ENCODE measurements around the gene MYCBPAP. TPM values are rescaled to one million over a fixed set of nuclear protein-coding genes. Genes with fewer than 3 reads are reported as not detected.

MYCBPAP gene
- total and polyA plus RNA-seq, 7 experiments from 2014 or later, result 0.59 to 9.0 (median 5.1) TPM; not detected in 1

- ChIA-PET POLR2A (interaction anchor here (1.3 kb wide), 1 partner anchor 9 kb away, joined by 3 read pairs; no protein-coding TSS in a partner anchor), CTCF (no interaction called here)
- intact Hi-C loops (cut with micrococcal nuclease), result no loop called here
- no peak overlapping the region for H3K27ac ChIP-seq (ENCODE audit: low read depth, low read length)
- Mint-ChIP-seq H3K27me3 (peaks cover 12 to 22% (median 15%) of the 10 kb centered on the region in 5 donors), H3K27ac (no peak overlapping the region), H3K9me3 (no peaks in the 10 kb centered on the region), H3K4me1 (peaks cover 0 to 1% (median 0%) of the 10 kb centered on the region in 7 donors), H3K36me3 (no peaks in the 10 kb centered on the region), H3K4me3 (no peak overlapping the region)
- no peaks in the 10 kb centered on the region for H3K27me3 ChIP-seq (ENCODE audit: control insufficient read depth in 2 of 2, insufficient read depth in 2 of 2, low read length in 2 of 2)
- H3K9me3 ChIP-seq (ENCODE audit: control insufficient read depth in 2 of 3, low read length in 3 of 3), result no peaks in the 10 kb centered on the region
- ATAC-seq, result no peak
- H3K36me3 ChIP-seq (ENCODE audit: control insufficient read depth in 2 of 3, insufficient read depth in 3 of 3, low read length in 3 of 3), result no peaks in the 10 kb centered on the region
- no peak overlapping the region for H3K4me3 ChIP-seq (ENCODE audit: low read length)
- no peaks in the 10 kb centered on the region for H3K4me1 ChIP-seq (ENCODE audit: control insufficient read depth in 2 of 2, insufficient read depth in 2 of 2, low read length in 2 of 2)
- DNase-seq, result no peak
These were observed 63.4 kb downstream of the MYCBPAP start for GRCh38 chr17:50571681-50572080.

- ATAC-seq (no peak), DNase-seq (no peak)
- CTCF ChIA-PET, result no interaction called here
- no peak overlapping the region for H3K27ac ChIP-seq (ENCODE audit: low read depth, low read length)
- H3K9me3 ChIP-seq (ENCODE audit: control insufficient read depth in 2 of 3, low read length in 3 of 3), result no peaks in the 10 kb centered on the region
- Mint-ChIP-seq H3K9me3 (no peaks in the 10 kb centered on the region), H3K27ac (no peak overlapping the region), H3K4me3 (no peak overlapping the region), H3K4me1 (peaks cover 0 to 1% (median 0%) of the 10 kb centered on the region in 7 donors), H3K36me3 (no peaks in the 10 kb centered on the region), H3K27me3 (peaks cover 5 to 14% (median 10%) of the 10 kb centered on the region in 5 donors)
- intact Hi-C loops (cut with micrococcal nuclease), result no loop called here
- H3K4me3 ChIP-seq (ENCODE audit: low read length), result no peak overlapping the region
- no peaks in the 10 kb centered on the region for H3K4me1 ChIP-seq (ENCODE audit: control insufficient read depth in 2 of 2, insufficient read depth in 2 of 2, low read length in 2 of 2)
- no peaks in the 10 kb centered on the region for H3K27me3 ChIP-seq (ENCODE audit: control insufficient read depth in 2 of 2, insufficient read depth in 2 of 2, low read length in 2 of 2)
- POLR2A ChIA-PET, result no interaction called here
- H3K36me3 ChIP-seq (ENCODE audit: control insufficient read depth in 2 of 3, insufficient read depth in 3 of 3, low read length in 3 of 3), result no peaks in the 10 kb centered on the region
These were observed 64.3 kb downstream of the MYCBPAP start for GRCh38 chr17:50572541-50572940.

- no peak overlapping the region for H3K4me3 ChIP-seq (ENCODE audit: low read length)
- no peaks in the 10 kb centered on the region for H3K36me3 Mint-ChIP-seq
- DNase-seq (no peak), ATAC-seq (no peak)
- CTCF ChIA-PET, result no interaction called here
- no peaks in the 10 kb centered on the region for H3K9me3 ChIP-seq (ENCODE audit: control insufficient read depth in 2 of 3, low read length in 3 of 3)
- H3K27ac ChIP-seq (ENCODE audit: low read depth, low read length), result no peak overlapping the region
- POLR2A ChIA-PET, result no interaction called here
- H3K36me3 ChIP-seq (ENCODE audit: control insufficient read depth in 2 of 3, insufficient read depth in 3 of 3, low read length in 3 of 3), result no peaks in the 10 kb centered on the region
- no peaks in the 10 kb centered on the region for H3K4me1 ChIP-seq (ENCODE audit: control insufficient read depth in 2 of 2, insufficient read depth in 2 of 2, low read length in 2 of 2)
- no peak overlapping the region for H3K4me3 Mint-ChIP-seq
- H3K4me1 Mint-ChIP-seq, result peaks cover 0 to 4% (median 0%) of the 10 kb centered on the region in 7 donors
- intact Hi-C loops (cut with micrococcal nuclease), result no loop called here
- peak overlapping the region in 1 of 9 donors; percentile 12 for H3K27ac Mint-ChIP-seq
- peaks cover 0 to 2% (median 0%) of the 10 kb centered on the region in 11 donors for H3K9me3 Mint-ChIP-seq
- no peaks in the 10 kb centered on the region for H3K27me3 ChIP-seq (ENCODE audit: control insufficient read depth in 2 of 2, insufficient read depth in 2 of 2, low read length in 2 of 2)
- peaks cover 0 to 17% (median 5%) of the 10 kb centered on the region in 5 donors for H3K27me3 Mint-ChIP-seq
These were observed 65.8 kb downstream of the MYCBPAP start for GRCh38 chr17:50573866-50574611.

- peaks cover 0 to 2% (median 0%) of the 10 kb centered on the region in 11 donors for H3K9me3 Mint-ChIP-seq
- ATAC-seq (no peak), DNase-seq (no peak)
- H3K4me1 Mint-ChIP-seq, result peaks cover 0 to 4% (median 0%) of the 10 kb centered on the region in 7 donors
- intact Hi-C loops (cut with micrococcal nuclease), result no loop called here
- Histone ChIP-seq H3K9me3 (ENCODE audit: control insufficient read depth in 2 of 3, low read length in 3 of 3) (no peaks in the 10 kb centered on the region), H3K4me1 (ENCODE audit: control insufficient read depth in 2 of 2, insufficient read depth in 2 of 2, low read length in 2 of 2) (no peaks in the 10 kb centered on the region), H3K27me3 (ENCODE audit: control insufficient read depth in 2 of 2, insufficient read depth in 2 of 2, low read length in 2 of 2) (no peaks in the 10 kb centered on the region), H3K36me3 (ENCODE audit: control insufficient read depth in 2 of 3, insufficient read depth in 3 of 3, low read length in 3 of 3) (no peaks in the 10 kb centered on the region), H3K27ac (ENCODE audit: low read depth, low read length) (no peak overlapping the region), H3K4me3 (ENCODE audit: low read length) (no peak overlapping the region)
- ChIA-PET POLR2A (no interaction called here), CTCF (interaction anchor here (1.0 kb wide), 1 partner anchor 61 kb away, joined by 3 read pairs; no protein-coding TSS in a partner anchor)
- no peak overlapping the region for H3K27ac Mint-ChIP-seq
- peaks cover 0 to 13% (median 9%) of the 10 kb centered on the region in 5 donors for H3K27me3 Mint-ChIP-seq
- H3K4me3 Mint-ChIP-seq, result no peak overlapping the region
- no peaks in the 10 kb centered on the region for H3K36me3 Mint-ChIP-seq
These were observed 67.5 kb downstream of the MYCBPAP start for GRCh38 chr17:50575581-50576210.

GRCh38 chr17:50576864-50577263 lies 68.6 kb downstream of the MYCBPAP start:
- H3K4me3 Mint-ChIP-seq, result no peak overlapping the region
- no peaks in the 10 kb centered on the region for H3K36me3 Mint-ChIP-seq

GRCh38 chr17:50577451-50577954 lies 69.3 kb downstream of the MYCBPAP start:
- no peaks in the 10 kb centered on the region for H3K36me3 ChIP-seq (ENCODE audit: control insufficient read depth in 2 of 3, insufficient read depth in 3 of 3, low read length in 3 of 3)
- intact Hi-C loops (cut with micrococcal nuclease), result no loop called here
- Mint-ChIP-seq H3K27me3 (peaks cover 3 to 13% (median 9%) of the 10 kb centered on the region in 5 donors), H3K36me3 (no peaks in the 10 kb centered on the region), H3K4me1 (peaks cover 0 to 2% (median 0%) of the 10 kb centered on the region in 7 donors), H3K9me3 (peaks cover 0 to 2% (median 0%) of the 10 kb centered on the region in 11 donors), H3K27ac (no peak overlapping the region), H3K4me3 (no peak overlapping the region)
- DNase-seq (no peak), ATAC-seq (no peak)
- no peaks in the 10 kb centered on the region for H3K4me1 ChIP-seq (ENCODE audit: control insufficient read depth in 2 of 2, insufficient read depth in 2 of 2, low read length in 2 of 2)
- no peak overlapping the region for H3K4me3 ChIP-seq (ENCODE audit: low read length)
- no peaks in the 10 kb centered on the region for H3K9me3 ChIP-seq (ENCODE audit: control insufficient read depth in 2 of 3, low read length in 3 of 3)
- ChIA-PET POLR2A (no interaction called here), CTCF (no interaction called here)
- no peak overlapping the region for H3K27ac ChIP-seq (ENCODE audit: low read depth, low read length)
- no peaks in the 10 kb centered on the region for H3K27me3 ChIP-seq (ENCODE audit: control insufficient read depth in 2 of 2, insufficient read depth in 2 of 2, low read length in 2 of 2)

More at GRCh38 chr17:50576864-50577263, 68.6 kb downstream of the MYCBPAP start:
- peaks cover 0 to 2% (median 0%) of the 10 kb centered on the region in 11 donors for H3K9me3 Mint-ChIP-seq
- peaks cover 0 to 3% (median 0%) of the 10 kb centered on the region in 7 donors for H3K4me1 Mint-ChIP-seq
- POLR2A ChIA-PET, result no interaction called here
- Histone ChIP-seq H3K36me3 (ENCODE audit: control insufficient read depth in 2 of 3, insufficient read depth in 3 of 3, low read length in 3 of 3) (no peaks in the 10 kb centered on the region), H3K4me1 (ENCODE audit: control insufficient read depth in 2 of 2, insufficient read depth in 2 of 2, low read length in 2 of 2) (no peaks in the 10 kb centered on the region), H3K4me3 (ENCODE audit: low read length) (no peak overlapping the region), H3K9me3 (ENCODE audit: control insufficient read depth in 2 of 3, low read length in 3 of 3) (no peaks in the 10 kb centered on the region), H3K27me3 (ENCODE audit: control insufficient read depth in 2 of 2, insufficient read depth in 2 of 2, low read length in 2 of 2) (no peaks in the 10 kb centered on the region), H3K27ac (ENCODE audit: low read depth, low read length) (no peak overlapping the region)
- DNase-seq, result no peak
- H3K27me3 Mint-ChIP-seq, result peaks cover 0 to 13% (median 9%) of the 10 kb centered on the region in 5 donors
- H3K27ac Mint-ChIP-seq, result no peak overlapping the region
- intact Hi-C loops (cut with micrococcal nuclease), result no loop called here
- no peak for ATAC-seq
- CTCF ChIA-PET, result no interaction called here
